ENCODE data around the gene FAM111A. TPM values are rescaled to one million over a fixed set of nuclear protein-coding genes. Genes with fewer than 3 reads are reported as not detected.
A peak's percentile ranks its signal among the peaks of the same experiment; 100 is the strongest.

Gene FAM111A
- total RNA-seq, 1 donor from 2014 or later: 44.7 TPM

- no peak for DNase-seq (ENCODE audit: low read depth)
- TF ChIP-seq, protein P1, sequence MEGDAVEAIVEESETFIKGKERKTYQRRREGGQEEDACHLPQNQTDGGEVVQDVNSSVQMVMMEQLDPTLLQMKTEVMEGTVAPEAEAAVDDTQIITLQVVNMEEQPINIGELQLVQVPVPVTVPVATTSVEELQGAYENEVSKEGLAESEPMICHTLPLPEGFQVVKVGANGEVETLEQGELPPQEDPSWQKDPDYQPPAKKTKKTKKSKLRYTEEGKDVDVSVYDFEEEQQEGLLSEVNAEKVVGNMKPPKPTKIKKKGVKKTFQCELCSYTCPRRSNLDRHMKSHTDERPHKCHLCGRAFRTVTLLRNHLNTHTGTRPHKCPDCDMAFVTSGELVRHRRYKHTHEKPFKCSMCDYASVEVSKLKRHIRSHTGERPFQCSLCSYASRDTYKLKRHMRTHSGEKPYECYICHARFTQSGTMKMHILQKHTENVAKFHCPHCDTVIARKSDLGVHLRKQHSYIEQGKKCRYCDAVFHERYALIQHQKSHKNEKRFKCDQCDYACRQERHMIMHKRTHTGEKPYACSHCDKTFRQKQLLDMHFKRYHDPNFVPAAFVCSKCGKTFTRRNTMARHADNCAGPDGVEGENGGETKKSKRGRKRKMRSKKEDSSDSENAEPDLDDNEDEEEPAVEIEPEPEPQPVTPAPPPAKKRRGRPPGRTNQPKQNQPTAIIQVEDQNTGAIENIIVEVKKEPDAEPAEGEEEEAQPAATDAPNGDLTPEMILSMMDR (conservative IDR thresholded peaks at IDR 0.05; ENCODE audit: low read depth, low read length): no peak
- peak overlapping the region; percentile 69 for H3K4me3 ChIP-seq (ENCODE audit: low read depth, low read length)
Observed at GRCh38 chr11:59173080-59173963, 30.7 kb downstream of the FAM111A start.

DNA sequence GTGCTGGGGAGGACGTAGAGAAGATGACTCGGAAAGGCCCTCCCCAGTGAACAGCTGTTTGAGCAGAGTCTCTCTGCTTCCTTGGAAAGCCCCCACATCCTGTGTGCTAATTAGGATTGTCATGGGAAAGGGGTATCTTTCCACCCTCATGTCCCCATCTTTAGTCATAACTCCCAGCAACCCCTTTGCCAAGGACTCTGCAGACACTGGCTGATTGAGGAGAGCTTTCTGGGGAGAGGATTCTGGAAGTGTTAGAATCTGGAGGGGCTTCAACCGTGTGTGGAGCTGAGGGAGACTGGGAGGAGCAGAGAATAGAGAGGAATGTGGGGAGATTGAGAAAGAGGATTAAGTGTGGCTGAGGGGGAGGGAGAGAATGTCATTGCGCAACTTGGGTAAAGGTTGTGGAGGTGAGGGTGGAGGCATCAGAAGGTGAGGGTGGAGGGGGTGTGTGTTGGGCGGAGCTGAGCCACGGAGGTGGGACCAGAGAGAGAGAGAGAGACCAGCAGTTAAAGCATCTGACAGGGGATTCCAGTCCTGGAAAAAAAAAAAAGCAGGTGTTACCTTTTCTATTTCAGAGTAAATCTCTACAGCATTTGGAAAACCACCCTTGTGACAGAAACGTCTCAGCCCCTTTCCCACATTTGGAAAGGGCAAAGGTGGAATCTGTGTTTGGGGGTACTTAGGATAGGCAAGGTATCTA, 31.5 kb downstream of the FAM111A start:
- peak overlapping the region; percentile 69 for H3K4me3 ChIP-seq (ENCODE audit: low read depth, low read length)
- no peak for DNase-seq (ENCODE audit: low read depth)
- TF ChIP-seq, protein P1 (conservative IDR thresholded peaks at IDR 0.05; ENCODE audit: low read depth, low read length): no peak

- TF ChIP-seq, protein P1 (conservative IDR thresholded peaks at IDR 0.05; ENCODE audit: low read depth, low read length): no peak
- DNase-seq (ENCODE audit: low read depth): no peak
- peak overlapping the region; percentile 21 for H3K4me3 ChIP-seq (ENCODE audit: low read depth, low read length)
Observed at GRCh38 chr11:59174664-59175033, 32.0 kb downstream of the FAM111A start.

DNA sequence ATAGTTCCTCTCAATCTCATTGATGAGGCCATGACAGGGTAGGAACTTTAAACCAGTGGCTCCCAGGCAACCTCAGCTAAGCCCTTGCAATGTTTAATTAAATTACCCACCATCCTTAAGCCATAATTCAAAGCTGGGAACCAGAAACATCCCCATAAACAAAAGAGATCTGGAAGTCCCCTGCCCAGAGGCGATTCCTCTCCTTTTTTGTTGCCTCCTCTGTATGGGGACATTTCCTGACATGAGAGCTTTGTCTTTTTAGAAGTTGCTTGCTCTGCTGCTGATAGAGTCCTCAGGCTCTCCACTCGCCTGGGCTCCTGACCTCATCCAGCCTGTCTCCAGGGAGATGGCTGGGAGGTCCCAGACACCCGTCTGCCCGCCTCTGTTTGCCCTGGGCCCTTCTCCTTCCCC, 32.4 kb downstream of the FAM111A start:
- H3K4me3 ChIP-seq (ENCODE audit: low read depth, low read length): no peak overlapping the region
- no peak for DNase-seq (ENCODE audit: low read depth)
- TF ChIP-seq, protein P1 (conservative IDR thresholded peaks at IDR 0.05; ENCODE audit: low read depth, low read length): no peak

DNA sequence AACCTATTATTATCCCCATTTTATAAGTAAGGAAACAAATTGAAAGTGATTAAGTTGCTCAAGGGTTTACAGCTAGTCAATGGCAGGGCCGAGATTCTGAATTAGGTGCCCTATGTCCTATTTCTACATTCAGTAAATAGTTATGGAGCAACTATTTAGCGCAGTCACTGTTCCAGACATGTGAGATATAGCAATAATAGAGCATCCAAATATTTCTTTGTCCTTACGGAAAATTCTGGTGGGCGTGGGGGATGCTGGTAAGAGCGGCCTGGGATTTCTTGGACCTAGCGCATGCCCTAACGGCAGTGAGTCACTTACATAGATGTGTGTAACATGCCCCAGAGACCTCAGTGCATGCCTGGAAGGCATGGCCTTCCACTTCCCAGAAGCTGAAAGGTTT, 33.7 kb downstream of the FAM111A start:
- no peak for DNase-seq (ENCODE audit: low read depth)

GRCh38 chr11:59178402-59178801, 35.7 kb downstream of the FAM111A start:
- no peak overlapping the region for H3K4me3 ChIP-seq (ENCODE audit: low read depth, low read length)
- no peak for DNase-seq (ENCODE audit: low read depth)
- TF ChIP-seq, protein P1 (conservative IDR thresholded peaks at IDR 0.05; ENCODE audit: low read depth, low read length): no peak

More for the DNA sequence above, 33.7 kb downstream of the FAM111A start:
- TF ChIP-seq, protein P1 (conservative IDR thresholded peaks at IDR 0.05; ENCODE audit: low read depth, low read length): no peak
- H3K4me3 ChIP-seq (ENCODE audit: low read depth, low read length): no peak overlapping the region
